B cell (primary cell): ENCODE data around the gene NEK11. TPM values are rescaled to one million over a fixed set of nuclear protein-coding genes. Genes with fewer than 3 reads are reported as not detected.

Experiments used
- ATAC-seq: fragments of 200-7000 bp; cut with Tn5 transposase; one replicate; pipeline ENCODE4 v1.10.0; 2021; ENCODE audit warnings: low read depth, mild to moderate bottlenecking, moderate number of reproducible peaks, moderate library complexity
- CTCF ChIA-PET: fragments of 350-600 bp; sonication (Branson Sonifier 250); formaldehyde crosslinking; loops from one replicate; lab custom pipeline; 2021; ENCODE audit warnings: antibody characterized with exemption, inconsistent platforms; lab: Charles Lee
- POLR2A ChIA-PET: fragments of 350-600 bp; sonication (Branson Sonifier 250); formaldehyde crosslinking; loops from one replicate; lab custom pipeline; 2021; ENCODE audit warnings: antibody characterized with exemption; lab: Charles Lee
- DNase-seq: peaks from one replicate; pipeline ENCODE4 v3.0.0; 2013
- H2AFZ ChIP-seq: 2 replicates; pipeline ENCODE4 v1.6.1; 2012; ENCODE audit warnings: mild to moderate bottlenecking, low read depth, low read length; ENCODE audit not compliant: insufficient read depth, poor library complexity, severe bottlenecking
- H3K27ac ChIP-seq, 2 donors: 1 replicate in 1 of 2; 2 replicates in 1 of 2; pipeline ENCODE4 v1.5.1; 2012 to 2013; ENCODE audit warnings: low read length in 2 of 2, mild to moderate bottlenecking in 2 of 2, moderate library complexity in 1 of 2
- H3K27me3 ChIP-seq, 4 experiments: fragments of 200-600 bp in 1 of 4; sonication (generic) in 1 of 4; replicated peaks in 1 of 4; 1 replicate in 2 of 4; 2 replicates in 2 of 4; pipeline versions ENCODE4 v1.6.1 to v1.7.0; 2013 to 2016; ENCODE audit warnings: low read length in 3 of 4, mild to moderate bottlenecking in 2 of 4, mixed read lengths in 1 of 4, moderate library complexity in 1 of 4; ENCODE audit not compliant: insufficient read depth in 4 of 4, control insufficient read depth in 3 of 4; ENCODE audit errors: control extremely low read depth in 1 of 4
- H3K36me3 ChIP-seq, 2 experiments: replicated peaks in 1 of 2; 1 replicate in 1 of 2; 2 replicates in 1 of 2; pipeline versions ENCODE4 v1.6.1 to v1.7.1; 2013; ENCODE audit warnings: low read length in 1 of 2; ENCODE audit not compliant: insufficient read depth in 2 of 2, control insufficient read depth in 1 of 2; ENCODE audit errors: control extremely low read depth in 1 of 2, extremely low read depth in 1 of 2
- H3K4me1 ChIP-seq, 2 donors: fragments of 200-600 bp in 1 of 2; sonication (generic) in 1 of 2; 1 replicate in 1 of 2; 2 replicates in 1 of 2; pipeline versions ENCODE4 v1.5.1 to v1.6.1; 2013 to 2017; ENCODE audit warnings: low read length in 2 of 2; ENCODE audit not compliant: control insufficient read depth in 2 of 2, insufficient read depth in 2 of 2
- H3K4me2 ChIP-seq: replicated peaks from 2 replicates; pipeline ENCODE3; 2012; ENCODE audit warnings: mild to moderate bottlenecking, low read depth, low read length; ENCODE audit not compliant: poor library complexity, severe bottlenecking
- H3K4me3 ChIP-seq, 5 experiments: fragments of 200-600 bp in 1 of 5; sonication (generic) in 1 of 5; 1 replicate in 3 of 5; 2 replicates in 2 of 5; pipeline versions ENCODE4 v1.5.1 to v1.7.0; 2011 to 2016; ENCODE audit warnings: low read length in 4 of 5, mild to moderate bottlenecking in 4 of 5, low read depth in 2 of 5, control low read depth in 1 of 5, moderate library complexity in 1 of 5; ENCODE audit not compliant: insufficient read depth in 1 of 5; ENCODE audit errors: control extremely low read depth in 1 of 5, extremely low read depth in 1 of 5
- H3K79me2 ChIP-seq: fragments of 200-600 bp; sonication (generic); one replicate; pipeline ENCODE4 v1.6.0; 2016; ENCODE audit warnings: low read length; ENCODE audit not compliant: control insufficient read depth, insufficient read depth
- H3K9ac ChIP-seq: fragments of 200-600 bp; sonication (generic); 2 replicates; pipeline ENCODE4 v1.6.1; 2017; ENCODE audit warnings: mild to moderate bottlenecking, low read length, moderate library complexity
- H3K9me3 ChIP-seq, 3 donors: one replicate each; pipeline versions ENCODE4 v1.6.1 to v1.7.1; 2013; ENCODE audit warnings: low read length in 2 of 3; ENCODE audit not compliant: control insufficient read depth in 2 of 3, insufficient read depth in 1 of 3; ENCODE audit errors: control extremely low read depth in 1 of 3
- H4K20me1 ChIP-seq: 2 replicates; pipeline ENCODE4 v1.6.0; 2012; ENCODE audit warnings: mild to moderate bottlenecking, low read length; ENCODE audit not compliant: insufficient read depth, control insufficient read depth, poor library complexity, severe bottlenecking
- H3K27ac Mint-ChIP-seq: one replicate; pipeline ENCODE4 v1.8.0; 2021; ENCODE audit warnings: mixed read lengths
- H3K27me3 Mint-ChIP-seq: one replicate; pipeline ENCODE4 v1.8.0; 2021; ENCODE audit warnings: mixed read lengths
- H3K4me1 Mint-ChIP-seq: one replicate; pipeline ENCODE4 v1.8.0; 2021; ENCODE audit warnings: mixed read lengths
- H3K4me3 Mint-ChIP-seq: one replicate; pipeline ENCODE4 v1.8.0; 2021; ENCODE audit warnings: mixed read lengths
- H3K9me3 Mint-ChIP-seq: one replicate; pipeline ENCODE4 v1.8.0; 2022; ENCODE audit warnings: mixed read lengths; ENCODE audit not compliant: insufficient read depth
- CTCF ChIP-seq: fragments of 200-600 bp; IDR thresholded peaks from one replicate; pipeline ENCODE4 v1.8.0; 2022; ENCODE audit warnings: antibody characterized with exemption, mild to moderate bottlenecking
- EZH2 ChIP-seq: IDR thresholded peaks from 2 replicates; pipeline ENCODE4 v1.6.1; 2012; ENCODE audit warnings: borderline replicate concordance, low read depth, mild to moderate bottlenecking, moderate library complexity, low read length; ENCODE audit not compliant: insufficient read depth, poor library complexity, severe bottlenecking
- WGBS: methylation state at CpG from one replicate; pipeline ENCODE4 v1.1.5; 2013; ENCODE audit warnings: missing lambda C conversion rate; ENCODE audit not compliant: insufficient coverage; 5-methylcytosine and 5-hydroxymethylcytosine counted together
- intact Hi-C: fragments of 100-400 bp; cut with micrococcal nuclease; formaldehyde crosslinking; loops from one replicate; pipeline ENCODE4 v1.10.0; 2022
- polyA plus RNA-seq: library from polyadenylated mRNA; depleted of rRNA; stranded (reverse); fragments of >200 nt; gene quantifications from 2 replicates; pipeline ENCODE4 v1.2.3, GENCODE V29; 2012
- total RNA-seq, 2 donors: library from RNA; stranded (reverse); fragments of 120-200 nt in 1 of 2; gene quantifications; 1 replicate in 1 of 2; 2 replicates in 1 of 2; pipeline versions ENCODE4 v1.2.3 to v1.2.4, GENCODE V29; 2013 to 2022

NEK11 gene
- total and polyA plus RNA-seq, 2 donors (not counting 1 experiment from before 2014, with no cell fraction given): 1.00 to 7.7 TPM

- intact Hi-C loops: no loop called here
- DNase-seq (no peak), ATAC-seq (no peak)
- no peak overlapping the region for H2AFZ ChIP-seq
- H3K4me3 Mint-ChIP-seq: no peak overlapping the region
- no peaks in the 10 kb centered on the region for H3K9me3 ChIP-seq
- H3K4me1 ChIP-seq: no peaks in the 10 kb centered on the region
- no peak overlapping the region for H3K4me2 ChIP-seq
- no peak overlapping the region for H3K27ac ChIP-seq
- CTCF ChIA-PET: no interaction called here
- no peaks in the 10 kb centered on the region for H3K27me3 Mint-ChIP-seq
- no peaks in the 10 kb centered on the region for H3K4me1 Mint-ChIP-seq
- H3K27me3 ChIP-seq: no peaks in the 10 kb centered on the region
- no peak overlapping the region for H3K27ac Mint-ChIP-seq
- no peaks in the 10 kb centered on the region for H3K9me3 Mint-ChIP-seq
- TF ChIP-seq EZH2 (no peak), CTCF (no peak)
- no peaks in the 10 kb centered on the region for H3K36me3 ChIP-seq
- H3K79me2 ChIP-seq: no peaks in the 10 kb centered on the region
- no peak overlapping the region for H3K4me3 ChIP-seq
- no peak overlapping the region for H3K9ac ChIP-seq
- POLR2A ChIA-PET: no interaction called here
- 94% methylated on average over 3 of the region's 6 CpGs for WGBS
- no peaks in the 10 kb centered on the region for H4K20me1 ChIP-seq
Observed at GRCh38 chr3:131393051-131393450, 366.4 kb downstream of the NEK11 start.

- Mint-ChIP-seq H3K27ac (no peak overlapping the region), H3K9me3 (no peaks in the 10 kb centered on the region), H3K4me3 (no peak overlapping the region), H3K27me3 (no peaks in the 10 kb centered on the region), H3K4me1 (no peaks in the 10 kb centered on the region)
- POLR2A ChIA-PET: no interaction called here
- no peak overlapping the region for H3K4me3 ChIP-seq
- no peak overlapping the region for H3K9ac ChIP-seq
- ATAC-seq (no peak), DNase-seq (no peak)
- no peaks in the 10 kb centered on the region for H3K36me3 ChIP-seq
- H3K4me1 ChIP-seq: no peaks in the 10 kb centered on the region
- 93% methylated on average over 3 of the region's 4 CpGs for WGBS
- CTCF ChIA-PET: no interaction called here
- H4K20me1 ChIP-seq: no peaks in the 10 kb centered on the region
- H3K9me3 ChIP-seq: no peaks in the 10 kb centered on the region
- H3K79me2 ChIP-seq: no peaks in the 10 kb centered on the region
- H3K4me2 ChIP-seq: no peak overlapping the region
- intact Hi-C loops: no loop called here
- no peak overlapping the region for H2AFZ ChIP-seq
- H3K27ac ChIP-seq: no peak overlapping the region
- TF ChIP-seq CTCF: no peak
- TF ChIP-seq EZH2: no peak
- H3K27me3 ChIP-seq: no peaks in the 10 kb centered on the region
Observed at GRCh38 chr3:131393868-131394267, 367.2 kb downstream of the NEK11 start.
